SK-N-SH (cell line): ENCODE results near the gene MRPS34. TPM values are rescaled to one million over a fixed set of nuclear protein-coding genes. Genes with fewer than 3 reads are reported as not detected.

Experiments used
- CTCF ChIA-PET: fragments of 300-600, 350-600 bp; formaldehyde crosslinking; extraction: SDS; loops from one replicate; lab custom pipeline; 2021; lab: Yijun Ruan, JAX
- POLR2A ChIA-PET: fragments of 350-600 bp; sonication (Branson Sonifier 250); formaldehyde crosslinking; extraction: SDS; loops from one replicate; lab custom pipeline; 2020; ENCODE audit warnings: antibody characterized with exemption, inconsistent platforms; lab: Yijun Ruan, JAX
- DNase-seq: peaks from one replicate; pipeline ENCODE4 v3.0.0; 2012
- H2AFZ ChIP-seq: fragments of 200-600 bp; sonication (generic); 2 replicates; pipeline ENCODE4 v1.8.1; 2016; ENCODE audit warnings: antibody characterized with exemption, mild to moderate bottlenecking, low read depth
- H3F3A ChIP-seq: fragments of 200-600 bp; sonication (generic); replicated peaks from 2 replicates; pipeline ENCODE3; 2016; ENCODE audit warnings: antibody characterized with exemption, mild to moderate bottlenecking; ENCODE audit not compliant: insufficient read depth
- H3K27ac ChIP-seq, 2 experiments: fragments of 200-500 bp in 1 of 2; fragments of 200-600 bp in 1 of 2; sonication (Bioruptor generic) in 1 of 2; sonication (generic), shearing (Covaris generic) in 1 of 2; 2 replicates each; pipeline versions ENCODE4 v1.5.1 to v1.6.1; 2014 to 2016; ENCODE audit warnings: low read depth in 2 of 2, inconsistent platforms in 1 of 2, low read length in 1 of 2, mild to moderate bottlenecking in 1 of 2, mixed read lengths in 1 of 2
- H3K27me3 ChIP-seq: fragments of 200-600 bp; sonication (generic), shearing (Covaris generic); 2 replicates; pipeline ENCODE4 v1.6.1; 2016; ENCODE audit warnings: mixed run types; ENCODE audit not compliant: insufficient read depth
- H3K36me3 ChIP-seq, 2 experiments: fragments of 200-500 bp in 1 of 2; fragments of 200-600 bp in 1 of 2; sonication (Bioruptor generic) in 1 of 2; sonication (generic) in 1 of 2; replicated peaks in 1 of 2; 2 replicates each; pipeline versions ENCODE3 to v1.5.1; 2014 to 2016; ENCODE audit warnings: low read length in 1 of 2, mild to moderate bottlenecking in 1 of 2; ENCODE audit not compliant: insufficient read depth in 2 of 2, control insufficient read depth in 1 of 2
- H3K4me1 ChIP-seq, 2 experiments: fragments of 200-500 bp in 1 of 2; fragments of 200-600 bp in 1 of 2; sonication (Bioruptor generic) in 1 of 2; sonication (generic), shearing (Covaris generic) in 1 of 2; 2 replicates each; pipeline versions ENCODE4 v1.5.1 to v1.6.1; 2014 to 2016; ENCODE audit warnings: low read depth in 1 of 2, low read length in 1 of 2, mixed run types in 1 of 2; ENCODE audit not compliant: insufficient read depth in 2 of 2, control insufficient read depth in 1 of 2
- H3K4me2 ChIP-seq: fragments of 200-600 bp; sonication (generic), shearing (Covaris generic); 2 replicates; pipeline ENCODE4 v1.6.1; 2017; ENCODE audit warnings: mixed run types
- H3K4me3 ChIP-seq, 2 experiments: fragments of 200-500 bp in 1 of 2; fragments of 200-600 bp in 1 of 2; sonication (Bioruptor generic) in 1 of 2; sonication (generic), shearing (Covaris generic) in 1 of 2; 2 replicates each; pipeline versions ENCODE4 v1.5.1 to v1.8.1; 2014 to 2016; ENCODE audit warnings: low read depth in 2 of 2, inconsistent platforms in 1 of 2, low read length in 1 of 2, mild to moderate bottlenecking in 1 of 2, mixed read lengths in 1 of 2, moderate library complexity in 1 of 2
- H3K79me2 ChIP-seq: fragments of 200-600 bp; sonication (generic); 2 replicates; pipeline ENCODE4 v1.8.1; 2017; ENCODE audit warnings: mild to moderate bottlenecking; ENCODE audit not compliant: insufficient read depth
- H3K9ac ChIP-seq: fragments of 200-600 bp; sonication (generic); 2 replicates; pipeline ENCODE4 v1.6.1; 2017; ENCODE audit warnings: mixed run types
- H3K9me2 ChIP-seq: fragments of 200-600 bp; sonication (generic); 2 replicates; pipeline ENCODE4 v1.6.1; 2017; ENCODE audit warnings: mixed run types
- H3K9me3 ChIP-seq: fragments of 200-600 bp; sonication (generic); 2 replicates; pipeline ENCODE4 v1.6.1; 2017; ENCODE audit warnings: mixed run types, mild to moderate bottlenecking, moderate library complexity
- H4K20me1 ChIP-seq: fragments of 200-600 bp; sonication (generic); 2 replicates; pipeline ENCODE4 v1.6.1; 2017; ENCODE audit warnings: mild to moderate bottlenecking, mixed run types; ENCODE audit not compliant: insufficient read depth
- ELF1 ChIP-seq: IDR thresholded peaks from 2 replicates; pipeline ENCODE4 v1.4.0; 2012
- FOXM1 ChIP-seq: IDR thresholded peaks from 2 replicates; pipeline ENCODE4 v1.4.0; 2012; ENCODE audit warnings: low read depth, mild to moderate bottlenecking
- GABPA ChIP-seq: IDR thresholded peaks from 2 replicates; pipeline ENCODE4 v1.4.0; 2012; ENCODE audit warnings: low read depth, mild to moderate bottlenecking
- GATA2 ChIP-seq: sonication (generic); formaldehyde crosslinking; IDR thresholded peaks from 2 replicates; pipeline ENCODE4 v1.5.0; 2020; ENCODE audit warnings: mild to moderate bottlenecking, missing genetic modification reagents
- JUND ChIP-seq: IDR thresholded peaks from 2 replicates; pipeline ENCODE4 v1.4.0; 2012
- MXI1 ChIP-seq: IDR thresholded peaks from 2 replicates; pipeline ENCODE4 v1.6.1; 2012; ENCODE audit warnings: mild to moderate bottlenecking, low read depth, low read length, improper control_type of control experiment
- NRF1 ChIP-seq: IDR thresholded peaks from 2 replicates; pipeline ENCODE4 v1.6.1; 2012; ENCODE audit warnings: low read depth, mild to moderate bottlenecking, low read length
- PBX3 ChIP-seq: IDR thresholded peaks from 2 replicates; pipeline ENCODE4; 2012
- POLR2AphosphoS5 ChIP-seq: IDR thresholded peaks from 2 replicates; pipeline ENCODE4 v1.6.1; 2012; ENCODE audit warnings: low read depth, low read length
- RAD21 ChIP-seq: IDR thresholded peaks from 2 replicates; pipeline ENCODE4 v1.6.1; 2012; ENCODE audit warnings: mild to moderate bottlenecking, low read length
- RFX5 ChIP-seq: IDR thresholded peaks from 2 replicates; pipeline ENCODE4 v1.6.1; 2012; ENCODE audit warnings: mild to moderate bottlenecking, improper control_type of control experiment, low read length
- SMC3 ChIP-seq: IDR thresholded peaks from 2 replicates; pipeline ENCODE4 v1.6.1; 2012; ENCODE audit warnings: low read depth, low read length, improper control_type of control experiment
- WGBS: methylation state at CpG from one replicate; pipeline ENCODE4 v1.1.6; 2017; ENCODE audit warnings: low lambda C conversion rate; 5-methylcytosine and 5-hydroxymethylcytosine counted together
- polyA plus RNA-seq, 3 experiments: library from polyadenylated mRNA; depleted of rRNA; stranded (reverse); fragments of >200 nt; gene quantifications; 2 replicates each; pipeline ENCODE4 v1.2.3, GENCODE V29; 2012
- TF ChIP-seq, protein P1 (sequence below): IDR thresholded peaks from 2 replicates; pipeline ENCODE4 v1.6.1; 2012; ENCODE audit warnings: mild to moderate bottlenecking, low read depth, low read length, moderate library complexity

Gene MRPS34
- polyA plus RNA-seq, 1 of the 3 experiments (the other 2 are of a cell fraction), result 156 TPM

GRCh38 chr16:1818873-1819525, 46.1 kb upstream of the MRPS34 start:
- Histone ChIP-seq H3K79me2 (peaks cover 10% of the 10 kb centered on the region; the same call in 1 of the 2 replicates), H3K9ac (no peak overlapping the region), H3K4me2 (no peak overlapping the region), H3K9me3 (no peaks in the 10 kb centered on the region), H3K27me3 (no peaks in the 10 kb centered on the region), H3K4me1 (no peaks in the 10 kb centered on the region), H3K27ac (no peak overlapping the region), H3K4me3 (no peak overlapping the region), H3F3A (no peaks in the 10 kb centered on the region), H3K36me3 (peaks cover 0 to 15% of the 10 kb centered on the region in 2 experiments), H3K9me2 (no peaks in the 10 kb centered on the region), H4K20me1 (no peaks in the 10 kb centered on the region), H2AFZ (no peak overlapping the region)
- DNase-seq, result no peak
- 94% methylated on average over 22 of the region's 35 CpGs for WGBS
- ChIA-PET POLR2A (no interaction called here), CTCF (no interaction called here)
- TF ChIP-seq RAD21 (no peak), NRF1 (no peak), PBX3 (no peak), POLR2AphosphoS5 (no peak), SMC3 (no peak), GABPA (no peak), JUND (no peak)

DNA sequence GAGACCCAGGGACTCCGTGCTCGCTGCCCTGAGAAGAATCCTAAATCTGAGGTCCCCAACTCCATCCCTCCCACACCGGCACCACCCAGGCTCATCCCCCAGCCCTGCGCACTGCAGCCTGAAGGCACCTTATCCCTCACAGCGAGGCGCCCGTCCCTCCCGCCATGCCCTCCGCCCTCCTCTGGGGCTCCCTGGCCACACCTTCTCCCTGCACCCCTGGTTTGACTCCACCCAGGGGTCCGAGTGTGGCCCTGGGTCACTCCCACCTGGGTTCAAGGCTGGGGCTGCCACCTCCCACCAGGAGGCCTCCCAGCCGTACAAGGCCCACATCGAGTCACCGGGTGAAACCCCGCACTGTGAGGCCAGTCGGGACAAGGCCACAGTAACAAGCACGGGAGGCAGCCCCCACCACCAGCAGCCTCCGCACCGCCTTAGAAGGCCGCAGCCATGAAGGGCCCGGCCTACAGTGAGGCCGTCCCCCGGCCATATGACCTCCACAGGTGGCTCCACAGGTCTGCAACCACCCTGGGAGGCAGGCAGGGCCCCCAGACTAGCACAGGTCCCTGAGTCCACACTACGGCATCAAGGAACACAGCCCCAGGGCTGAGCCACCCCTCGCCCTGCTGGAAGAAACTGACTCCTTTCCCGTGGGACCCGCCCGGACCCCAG, 45.4 kb upstream of the MRPS34 start:
- H3K9me2 ChIP-seq, result no peaks in the 10 kb centered on the region
- no peaks in the 10 kb centered on the region for H3K9me3 ChIP-seq
- H3K36me3 ChIP-seq, result peaks cover 0 to 18% of the 10 kb centered on the region in 2 experiments
- 95% methylated on average over 14 of the region's 27 CpGs for WGBS
- no peak overlapping the region for H3K4me2 ChIP-seq
- peaks cover 5% of the 10 kb centered on the region for H3F3A ChIP-seq
- DNase-seq, result no peak
- no peaks in the 10 kb centered on the region for H3K27me3 ChIP-seq
- TF ChIP-seq MXI1 (no peak), RFX5 (no peak), ELF1 (no peak), FOXM1 (no peak), NRF1 (no peak), PBX3 (no peak), GATA2 (no peak)
- TF ChIP-seq, protein P1, sequence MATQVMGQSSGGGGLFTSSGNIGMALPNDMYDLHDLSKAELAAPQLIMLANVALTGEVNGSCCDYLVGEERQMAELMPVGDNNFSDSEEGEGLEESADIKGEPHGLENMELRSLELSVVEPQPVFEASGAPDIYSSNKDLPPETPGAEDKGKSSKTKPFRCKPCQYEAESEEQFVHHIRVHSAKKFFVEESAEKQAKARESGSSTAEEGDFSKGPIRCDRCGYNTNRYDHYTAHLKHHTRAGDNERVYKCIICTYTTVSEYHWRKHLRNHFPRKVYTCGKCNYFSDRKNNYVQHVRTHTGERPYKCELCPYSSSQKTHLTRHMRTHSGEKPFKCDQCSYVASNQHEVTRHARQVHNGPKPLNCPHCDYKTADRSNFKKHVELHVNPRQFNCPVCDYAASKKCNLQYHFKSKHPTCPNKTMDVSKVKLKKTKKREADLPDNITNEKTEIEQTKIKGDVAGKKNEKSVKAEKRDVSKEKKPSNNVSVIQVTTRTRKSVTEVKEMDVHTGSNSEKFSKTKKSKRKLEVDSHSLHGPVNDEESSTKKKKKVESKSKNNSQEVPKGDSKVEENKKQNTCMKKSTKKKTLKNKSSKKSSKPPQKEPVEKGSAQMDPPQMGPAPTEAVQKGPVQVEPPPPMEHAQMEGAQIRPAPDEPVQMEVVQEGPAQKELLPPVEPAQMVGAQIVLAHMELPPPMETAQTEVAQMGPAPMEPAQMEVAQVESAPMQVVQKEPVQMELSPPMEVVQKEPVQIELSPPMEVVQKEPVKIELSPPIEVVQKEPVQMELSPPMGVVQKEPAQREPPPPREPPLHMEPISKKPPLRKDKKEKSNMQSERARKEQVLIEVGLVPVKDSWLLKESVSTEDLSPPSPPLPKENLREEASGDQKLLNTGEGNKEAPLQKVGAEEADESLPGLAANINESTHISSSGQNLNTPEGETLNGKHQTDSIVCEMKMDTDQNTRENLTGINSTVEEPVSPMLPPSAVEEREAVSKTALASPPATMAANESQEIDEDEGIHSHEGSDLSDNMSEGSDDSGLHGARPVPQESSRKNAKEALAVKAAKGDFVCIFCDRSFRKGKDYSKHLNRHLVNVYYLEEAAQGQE, result no peak
- no peaks in the 10 kb centered on the region for H4K20me1 ChIP-seq
- no peak overlapping the region for H3K9ac ChIP-seq
- ChIA-PET CTCF (no interaction called here), POLR2A (no interaction called here)
- H3K79me2 ChIP-seq, result peaks cover 5% of the 10 kb centered on the region; the same call in 1 of the 2 replicates
- H3K27ac ChIP-seq, result no peak overlapping the region
- H3K4me3 ChIP-seq, result no peak overlapping the region
- no peak overlapping the region for H2AFZ ChIP-seq
- no peaks in the 10 kb centered on the region for H3K4me1 ChIP-seq
